HG03097 (cell line): ENCODE measurements around the gene OTX1.
A peak's percentile ranks its signal among the peaks of the same experiment; 100 is the strongest.

Experiments used
- ATAC-seq: cut with Tn5 transposase; IDR thresholded peaks from one replicate; pipeline ENCODE4 v1.9.1; 2021; ENCODE audit not compliant: unreplicated experiment, low FRiP score

Gene OTX1

GRCh38 chr2:63046552-63046951 is 4.1 kb upstream of the OTX1 start:
- no peak for ATAC-seq

DNA sequence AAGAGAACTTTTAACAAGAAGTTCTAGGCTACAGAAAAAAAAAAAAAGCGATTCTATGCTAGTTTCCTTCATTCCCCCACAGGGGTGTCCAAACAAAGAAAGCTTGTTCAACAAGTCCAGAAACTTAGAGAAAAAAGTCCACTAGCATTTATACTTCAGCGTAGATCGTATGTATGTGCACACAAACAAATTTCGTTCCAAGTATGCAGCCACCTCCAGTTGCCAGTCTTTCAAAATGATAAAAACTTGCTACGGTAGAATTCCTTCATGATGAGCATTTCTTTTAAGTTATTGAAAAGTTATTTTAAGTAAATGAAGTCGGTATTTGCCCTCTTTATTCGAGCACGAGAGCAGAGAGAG is 3.7 kb upstream of the OTX1 start:
- ATAC-seq, result no peak

GRCh38 chr2:63047321-63048279 is 3.0 kb upstream of the OTX1 start:
- no peak for ATAC-seq

- ATAC-seq, result no peak
Measured at GRCh38 chr2:63048367-63049171, 2.1 kb upstream of the OTX1 start.

DNA sequence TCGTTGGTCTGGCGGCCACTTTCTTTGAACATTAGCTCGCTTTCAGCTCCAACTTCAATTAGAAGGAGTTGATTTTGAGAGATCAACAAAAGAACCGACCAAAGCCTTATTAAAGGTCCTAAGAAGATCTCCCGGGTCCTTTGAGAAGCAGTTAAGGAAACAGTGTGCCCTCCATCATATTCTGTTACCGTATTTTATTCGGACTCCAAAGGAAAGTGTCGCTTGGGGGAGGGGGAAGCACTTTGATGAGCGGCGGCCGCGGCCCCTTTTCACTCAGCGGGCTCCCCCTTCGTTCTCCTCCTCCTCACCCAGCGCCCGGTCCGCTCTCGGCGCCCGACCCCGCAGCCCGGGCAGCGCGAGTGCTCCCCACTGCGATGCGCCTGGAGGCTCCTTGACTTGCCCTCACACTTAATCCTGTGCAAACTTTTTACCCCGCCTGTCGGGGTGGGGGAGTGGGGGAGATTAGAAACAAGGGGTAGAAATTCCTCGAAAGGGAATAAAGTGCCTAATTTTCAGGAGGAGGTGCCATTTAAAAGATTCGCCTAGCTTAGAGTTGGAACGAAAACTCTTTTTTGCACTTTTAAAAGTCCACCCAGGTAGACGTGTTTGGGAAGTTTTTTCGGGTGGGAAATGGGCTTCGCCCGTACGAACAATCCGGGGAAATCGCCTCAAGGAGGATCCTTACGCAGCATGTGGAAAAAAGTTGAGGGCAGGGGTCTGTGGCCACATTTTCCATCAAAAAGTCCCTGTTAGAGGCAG is 1.2 kb upstream of the OTX1 start:
- no peak for ATAC-seq

GRCh38 chr2:63049970-63050333 is 678 bp upstream of the OTX1 start:
- peak; percentile 20 for ATAC-seq

DNA sequence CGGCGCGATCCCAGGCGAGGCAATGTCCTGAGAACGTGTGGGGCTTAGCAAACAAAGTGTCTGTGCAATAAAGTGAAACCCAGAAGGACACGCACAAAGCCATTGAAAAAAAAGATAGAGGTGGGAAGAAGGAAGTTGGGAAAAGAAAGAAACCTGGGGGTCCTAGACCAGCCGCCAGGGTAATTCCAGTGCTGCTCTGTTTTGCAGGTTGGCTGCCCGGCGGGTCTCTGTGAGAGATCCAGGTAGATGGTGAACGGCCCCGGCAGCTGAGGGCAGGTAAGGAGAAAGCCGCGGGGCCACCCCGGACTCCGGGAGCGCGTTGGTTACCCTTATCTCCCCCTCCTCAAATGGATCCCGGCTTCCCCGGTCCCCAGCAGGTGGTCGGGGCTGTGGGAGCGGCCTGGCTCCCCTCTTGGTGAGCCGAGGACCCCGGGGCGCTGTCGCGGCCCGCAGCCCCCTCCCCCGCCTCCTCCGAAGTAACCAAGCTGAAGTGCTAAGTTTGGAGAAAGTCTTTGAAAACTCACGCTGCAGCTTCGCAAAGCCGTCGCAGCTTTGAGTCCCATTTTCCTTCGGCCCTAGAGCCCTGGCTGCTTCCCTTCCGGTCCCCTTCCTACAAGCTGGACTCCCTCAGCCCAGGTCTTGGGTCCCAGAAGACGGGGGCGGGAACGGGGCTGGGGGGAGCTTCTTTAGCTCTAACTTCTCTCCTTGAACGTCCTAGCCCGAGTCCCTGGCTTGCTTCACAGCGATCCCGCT is 588 bp downstream of the OTX1 start:
- ATAC-seq, result no peak

GRCh38 chr2:63051795-63052333 is 1.2 kb downstream of the OTX1 start:
- ATAC-seq, result no peak

DNA sequence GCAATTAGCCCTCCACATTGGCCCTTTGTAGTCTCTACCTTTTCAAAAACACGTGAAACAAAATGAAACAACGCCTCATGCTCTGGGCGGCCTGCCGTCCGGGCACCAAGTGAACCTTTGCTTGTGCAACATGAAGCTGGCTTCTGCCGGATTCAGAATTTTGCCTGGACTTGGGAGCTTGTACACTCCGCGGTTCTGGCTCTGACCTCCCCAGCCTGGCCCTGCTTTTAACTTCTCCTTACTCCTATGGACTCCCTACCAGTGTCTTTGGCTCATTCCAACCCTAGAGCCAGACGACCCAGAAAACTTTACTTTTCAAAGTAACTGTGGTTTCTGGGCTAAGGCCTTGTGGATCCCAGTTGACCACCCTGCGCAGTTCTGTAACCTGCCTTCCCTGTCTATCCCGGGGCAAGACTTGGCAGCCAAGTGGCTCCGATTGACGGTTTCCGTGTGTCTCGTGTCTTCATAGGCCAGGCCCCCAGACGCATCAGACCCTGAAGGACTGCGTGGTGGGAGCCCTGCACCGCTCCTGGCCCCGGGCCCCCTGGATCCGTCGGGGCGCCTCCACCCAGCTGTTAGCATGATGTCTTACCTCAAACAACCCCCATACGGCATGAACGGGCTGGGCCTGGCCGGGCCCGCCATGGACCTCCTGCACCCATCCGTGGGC is 1.9 kb downstream of the OTX1 start:
- ATAC-seq, result no peak

DNA sequence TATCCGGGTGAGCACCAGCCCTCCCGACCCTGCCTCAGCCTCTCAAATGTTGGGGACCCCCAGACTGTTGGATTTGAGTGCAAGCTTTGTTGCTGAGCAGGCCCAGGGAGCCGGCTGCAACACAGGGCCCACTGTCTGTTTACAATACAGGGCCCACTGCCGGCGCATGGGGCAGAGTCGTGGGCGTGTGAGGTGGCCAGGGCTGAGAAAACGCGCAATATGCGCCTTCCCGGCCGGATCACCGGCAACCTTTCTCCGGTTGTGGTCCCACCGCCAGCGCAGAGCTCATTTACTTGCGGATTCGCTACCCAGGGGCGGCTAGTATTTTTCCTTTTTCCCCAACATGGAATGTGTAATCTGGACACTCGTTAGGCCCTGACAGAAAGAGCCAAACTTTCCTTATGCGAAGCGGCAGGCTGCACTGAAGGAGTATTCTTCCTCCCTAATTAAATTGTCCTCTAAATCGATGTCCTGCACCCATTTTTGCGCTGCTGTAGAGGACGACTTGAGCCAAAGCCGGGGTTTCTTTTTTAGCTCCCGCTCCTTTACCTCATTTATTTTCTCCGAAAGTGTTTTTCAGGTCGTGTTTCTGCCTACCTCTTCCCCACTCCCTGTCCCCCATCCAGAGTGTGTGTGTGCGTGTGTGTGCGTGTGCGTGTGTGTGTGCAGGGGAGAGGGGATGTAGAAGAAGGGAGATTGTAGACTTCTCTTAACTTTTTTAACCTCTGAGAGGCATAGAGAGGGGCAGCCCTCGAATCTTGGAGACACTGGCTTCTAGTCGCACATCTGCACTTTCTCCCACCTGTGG is 2.7 kb downstream of the OTX1 start:
- no peak for ATAC-seq

DNA sequence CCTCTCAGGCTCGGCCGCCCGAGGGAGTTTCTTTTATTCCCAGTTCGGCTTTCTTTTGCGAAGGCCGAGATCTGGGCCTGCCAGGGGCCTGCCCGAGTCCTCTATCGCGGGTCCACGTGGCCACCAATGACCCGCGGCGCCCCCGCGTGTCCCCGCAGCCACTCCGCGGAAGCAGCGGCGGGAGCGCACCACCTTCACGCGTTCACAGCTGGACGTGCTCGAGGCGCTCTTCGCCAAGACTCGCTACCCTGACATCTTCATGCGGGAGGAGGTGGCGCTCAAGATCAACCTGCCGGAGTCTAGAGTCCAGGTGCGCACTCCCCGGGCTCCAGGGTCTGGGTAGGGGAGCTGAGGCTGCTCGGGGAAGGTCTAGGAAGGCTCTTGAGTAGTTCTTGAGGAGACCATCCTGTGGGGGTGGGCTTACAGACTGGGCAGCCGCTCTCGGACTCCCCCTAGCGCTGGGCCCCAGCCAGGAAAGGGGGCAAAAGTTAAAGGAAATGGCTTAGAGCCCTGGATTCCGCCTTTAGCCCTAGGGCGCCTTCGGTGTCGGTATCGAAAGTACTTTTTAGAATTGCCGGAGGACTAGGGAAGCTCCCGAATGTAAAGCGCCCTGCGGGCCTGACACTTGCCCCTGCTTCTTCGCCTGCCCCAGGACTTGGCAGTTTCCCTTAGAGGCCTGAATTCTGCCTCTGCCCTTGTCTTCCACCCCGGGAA is 3.4 kb downstream of the OTX1 start:
- no peak for ATAC-seq

DNA sequence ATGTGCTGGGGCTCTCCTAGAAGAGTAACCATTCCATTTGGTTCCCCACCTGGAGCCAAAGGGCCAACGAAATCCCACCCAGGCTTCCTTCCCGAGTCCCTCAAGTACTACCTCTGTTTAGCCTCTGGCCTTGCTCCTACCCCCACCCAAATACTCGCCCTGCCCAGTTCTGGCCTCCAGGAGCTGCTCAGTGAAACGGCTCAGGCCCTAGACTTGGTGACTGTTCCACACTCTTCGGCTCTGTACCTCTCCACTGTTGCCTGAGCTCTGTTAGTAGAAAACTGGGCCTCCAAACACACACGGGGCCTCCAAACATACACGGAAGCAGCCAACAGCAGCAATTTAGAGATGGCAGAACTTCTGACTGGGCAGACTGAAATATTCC is 4.2 kb downstream of the OTX1 start:
- no peak for ATAC-seq

- ATAC-seq, result no peak
Measured at GRCh38 chr2:63055226-63056106, 4.8 kb downstream of the OTX1 start.

- no peak for ATAC-seq
Measured at GRCh38 chr2:63056107-63057050, 5.7 kb downstream of the OTX1 start.

DNA sequence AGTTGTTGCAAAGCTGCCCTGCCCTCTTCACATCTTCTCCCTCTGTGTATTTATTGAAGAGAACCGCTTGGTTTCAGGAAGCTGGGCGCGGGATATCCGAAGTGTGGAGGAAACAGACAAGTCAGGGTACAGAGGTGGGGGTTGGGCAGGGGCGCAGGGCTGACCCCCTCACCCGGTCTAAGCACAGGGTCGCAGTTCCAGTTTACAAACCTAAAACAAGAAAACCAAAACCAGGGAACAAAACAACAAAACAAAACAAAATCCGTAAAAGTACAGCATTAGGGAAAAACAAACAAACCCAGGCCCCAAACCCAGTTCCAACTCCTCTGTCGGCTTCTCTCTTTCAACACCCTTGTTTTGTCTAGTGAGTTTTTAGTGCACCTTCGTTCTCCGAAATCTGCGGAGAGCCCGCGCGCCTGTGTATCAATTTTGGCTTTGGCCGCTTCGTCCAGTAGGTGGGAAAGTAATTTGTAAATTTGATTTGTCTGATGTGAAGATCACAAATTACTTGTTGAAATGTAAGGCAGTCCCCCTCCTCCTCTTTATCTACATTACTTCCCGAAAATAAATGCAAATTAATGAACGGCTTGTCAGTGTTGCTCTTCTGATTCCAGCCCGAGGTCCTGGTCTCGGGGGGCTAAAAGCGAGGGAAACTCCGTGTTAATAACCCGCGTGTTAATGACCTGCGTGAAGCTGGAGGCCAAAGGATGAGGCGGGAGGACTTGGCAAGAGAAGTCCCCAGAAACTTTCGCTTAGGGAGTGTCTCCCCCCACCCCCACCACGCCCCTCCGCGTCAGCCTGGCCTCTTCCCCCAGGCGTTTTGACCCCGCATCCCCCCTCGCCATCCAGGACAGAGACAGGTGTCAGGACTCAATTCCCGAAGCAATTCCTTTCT is 6.9 kb downstream of the OTX1 start:
- ATAC-seq, result no peak
